SU-DHL-6 (cell line): ENCODE results near the gene SNTG2.

Experiments used
- H2AFZ ChIP-seq: fragments of 200-600 bp; sonication (generic); 2 replicates; pipeline ENCODE4 v1.6.1; 2014; ENCODE audit warnings: low read depth, mild to moderate bottlenecking, moderate library complexity, mixed read lengths, antibody characterized with exemption, low read length; ENCODE audit not compliant: severe bottlenecking
- H3F3A ChIP-seq: fragments of 200-600 bp; shearing (Covaris generic); 2 replicates; pipeline ENCODE4 v1.6.0; 2016; ENCODE audit warnings: antibody characterized with exemption, mild to moderate bottlenecking; ENCODE audit not compliant: insufficient read depth
- H3K27ac ChIP-seq: fragments of 200-600 bp; sonication (generic); 2 replicates; pipeline ENCODE4 v1.5.1; 2016; ENCODE audit warnings: low read depth, mild to moderate bottlenecking, low read length, moderate library complexity, mixed read lengths
- H3K27me3 ChIP-seq: fragments of 200-600 bp; sonication (generic), shearing (Covaris generic); 2 replicates; pipeline ENCODE4 v1.6.0; 2014; ENCODE audit warnings: mild to moderate bottlenecking, low read length
- H3K36me3 ChIP-seq: fragments of 200-600 bp; sonication (generic); 2 replicates; pipeline ENCODE4 v1.6.1; 2014; ENCODE audit warnings: mild to moderate bottlenecking, low read length, mixed read lengths
- H3K4me2 ChIP-seq: fragments of 300-600, 200-600 bp; shearing (Covaris generic), sonication (generic); 2 replicates; pipeline ENCODE4 v1.6.0; 2014; ENCODE audit warnings: low read length, low read depth, mild to moderate bottlenecking; ENCODE audit not compliant: poor library complexity, severe bottlenecking
- H3K4me3 ChIP-seq: fragments of 200-600 bp; sonication (generic); 2 replicates; pipeline ENCODE4 v1.5.1; 2014; ENCODE audit warnings: antibody characterized with exemption, low read length, mild to moderate bottlenecking, mixed read lengths; ENCODE audit not compliant: insufficient read depth, poor library complexity, severe bottlenecking
- H3K79me2 ChIP-seq: fragments of 200-600 bp; sonication (generic); 2 replicates; pipeline ENCODE4 v1.6.1; 2014; ENCODE audit warnings: mild to moderate bottlenecking, low read length, moderate library complexity; ENCODE audit not compliant: insufficient read depth
- H3K9ac ChIP-seq: fragments of 200-600 bp; sonication (generic); 2 replicates; pipeline ENCODE4 v1.7.0; 2014; ENCODE audit warnings: mild to moderate bottlenecking, low read length
- H3K9me2 ChIP-seq: fragments of 200-600 bp; sonication (generic); replicated peaks from 2 replicates; pipeline ENCODE4 v1.6.1; 2014; ENCODE audit warnings: low read length; ENCODE audit not compliant: insufficient read depth
- H3K9me3 ChIP-seq: fragments of 200-600 bp; sonication (generic); 2 replicates; pipeline ENCODE4 v1.6.1; 2014; ENCODE audit warnings: low read length, mixed read lengths; ENCODE audit not compliant: insufficient read depth
- H4K20me1 ChIP-seq: fragments of 200-600 bp; sonication (generic); 2 replicates; pipeline ENCODE4 v1.6.1; 2014; ENCODE audit warnings: low read depth, mild to moderate bottlenecking, antibody characterized with exemption, low read length, moderate library complexity, mixed read lengths
- CTCF ChIP-seq: fragments of 200-600 bp; sonication (generic); IDR thresholded peaks from one replicate; pipeline ENCODE4 v1.5.1; 2017; ENCODE audit warnings: antibody characterized with exemption, mild to moderate bottlenecking, low read length, moderate library complexity; ENCODE audit not compliant: insufficient read depth, poor library complexity, severe bottlenecking
- EZH2phosphoT487 ChIP-seq: fragments of 200-600 bp; sonication (generic), shearing (Covaris generic); conservative IDR thresholded peaks from 2 replicates; pipeline ENCODE4 v1.6.1; 2018; ENCODE audit warnings: mild to moderate bottlenecking, antibody characterized with exemption, low read length, moderate library complexity, mixed read lengths

The SNTG2 gene

DNA sequence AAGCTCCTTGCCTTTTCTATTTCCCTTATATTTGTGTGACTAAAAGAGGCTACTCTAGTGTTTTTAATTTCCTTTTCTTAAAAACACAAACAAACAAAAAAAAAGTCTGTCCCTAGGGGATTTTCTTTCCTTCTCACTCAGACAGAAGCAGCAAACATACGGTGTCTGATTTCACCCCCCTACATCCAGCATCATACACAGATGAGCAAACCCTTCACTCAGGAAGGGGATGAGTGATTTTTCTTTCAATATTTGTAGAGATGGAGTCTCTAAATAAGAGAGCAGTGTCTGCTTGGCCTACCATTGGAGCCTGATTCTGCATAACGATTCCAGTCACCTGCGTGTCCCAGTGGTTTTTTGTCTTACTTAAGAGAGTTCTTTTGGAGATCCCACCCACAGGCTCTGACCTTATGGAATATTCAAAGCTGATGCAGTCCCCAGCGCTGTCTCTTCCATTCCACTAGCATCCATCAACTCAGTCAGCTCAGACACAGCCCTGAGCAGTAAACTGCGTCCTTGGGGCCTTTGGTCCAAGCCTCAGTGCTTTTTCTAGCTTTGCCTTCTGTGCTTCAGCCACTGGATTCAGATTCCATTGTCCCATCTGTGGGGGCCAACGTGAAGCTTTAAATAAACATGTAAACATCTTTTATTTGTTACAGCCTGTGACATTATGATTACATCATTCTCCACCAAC lies 410.1 kb downstream of the SNTG2 start:
- H3F3A ChIP-seq, result no peaks in the 10 kb centered on the region
- no peak overlapping the region for H3K4me3 ChIP-seq
- no peaks in the 10 kb centered on the region for H3K27me3 ChIP-seq
- H3K4me2 ChIP-seq, result no peak overlapping the region
- H3K9ac ChIP-seq, result no peak overlapping the region
- H4K20me1 ChIP-seq, result no peaks in the 10 kb centered on the region
- H3K9me3 ChIP-seq, result no peaks in the 10 kb centered on the region
- no peak for TF ChIP-seq EZH2phosphoT487
- no peak for TF ChIP-seq CTCF
- no peak overlapping the region for H3K27ac ChIP-seq
- H3K9me2 ChIP-seq, result no peaks in the 10 kb centered on the region
- H2AFZ ChIP-seq, result no peak overlapping the region
- H3K36me3 ChIP-seq, result no peaks in the 10 kb centered on the region
- no peaks in the 10 kb centered on the region for H3K79me2 ChIP-seq

DNA sequence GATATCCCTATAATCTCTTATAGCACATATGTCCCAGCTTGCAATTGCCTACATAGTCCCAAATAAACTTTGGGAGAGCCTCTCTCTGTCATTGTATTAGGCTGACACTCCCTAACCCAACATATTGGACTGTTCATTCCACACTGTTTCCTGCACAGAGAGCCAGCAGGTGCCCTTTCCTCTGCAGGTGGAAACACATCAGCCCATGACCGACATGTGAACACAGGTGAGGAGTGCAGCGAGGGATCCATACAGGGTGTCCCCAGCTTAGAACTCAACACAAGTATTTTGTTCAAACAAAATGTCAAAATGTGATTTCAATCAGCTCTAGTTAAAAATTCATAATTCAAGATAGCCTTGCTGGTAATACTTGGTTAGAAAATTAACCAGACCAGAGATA lies 412.7 kb downstream of the SNTG2 start:
- Histone ChIP-seq H3K27ac (no peak overlapping the region), H3K9ac (no peak overlapping the region), H3K27me3 (no peaks in the 10 kb centered on the region), H2AFZ (no peak overlapping the region), H3K36me3 (no peaks in the 10 kb centered on the region), H3K4me2 (no peak overlapping the region), H3K9me3 (no peaks in the 10 kb centered on the region), H3F3A (no peaks in the 10 kb centered on the region), H3K4me3 (no peak overlapping the region), H4K20me1 (no peaks in the 10 kb centered on the region), H3K9me2 (no peaks in the 10 kb centered on the region), H3K79me2 (no peaks in the 10 kb centered on the region)
- no peak for TF ChIP-seq CTCF
- TF ChIP-seq EZH2phosphoT487, result no peak

- no peaks in the 10 kb centered on the region for H3K9me3 ChIP-seq
- H3K36me3 ChIP-seq, result no peaks in the 10 kb centered on the region
- H3K27me3 ChIP-seq, result no peaks in the 10 kb centered on the region
- no peak overlapping the region for H2AFZ ChIP-seq
- TF ChIP-seq EZH2phosphoT487 (no peak), CTCF (no peak)
- no peaks in the 10 kb centered on the region for H3K79me2 ChIP-seq
- no peak overlapping the region for H3K27ac ChIP-seq
- no peaks in the 10 kb centered on the region for H4K20me1 ChIP-seq
- H3K9ac ChIP-seq, result no peak overlapping the region
- H3K9me2 ChIP-seq, result no peaks in the 10 kb centered on the region
- no peak overlapping the region for H3K4me2 ChIP-seq
- H3K4me3 ChIP-seq, result no peak overlapping the region
- H3F3A ChIP-seq, result no peaks in the 10 kb centered on the region
Observed at GRCh38 chr2:1366546-1367134, 416.0 kb downstream of the SNTG2 start.
